BLaER1 (cell line): ENCODE results near the gene C1QTNF2.

ENCODE experiments used
- H3K27ac ChIP-seq: shearing (Covaris generic); formaldehyde crosslinking; 2 replicates; pipeline ENCODE4 v1.8.1; 2022
- H3K27me3 ChIP-seq: shearing (Covaris generic); formaldehyde crosslinking; 2 replicates; pipeline ENCODE4 v1.8.1; 2022
- H3K36me3 ChIP-seq: shearing (Covaris generic); formaldehyde crosslinking; 2 replicates; pipeline ENCODE4 v1.8.1; 2022
- H3K4me1 ChIP-seq: shearing (Covaris generic); formaldehyde crosslinking; 2 replicates; pipeline ENCODE4 v1.8.1; 2022
- H3K4me2 ChIP-seq: shearing (Covaris generic); formaldehyde crosslinking; 2 replicates; pipeline ENCODE4 v1.8.1; 2022
- H3K4me3 ChIP-seq: shearing (Covaris generic); formaldehyde crosslinking; 2 replicates; pipeline ENCODE4 v1.8.1; 2022
- H3K9ac ChIP-seq: shearing (Covaris generic); formaldehyde crosslinking; 2 replicates; pipeline ENCODE4 v1.8.1; 2022
- H3K9me3 ChIP-seq: shearing (Covaris generic); formaldehyde crosslinking; 2 replicates; pipeline ENCODE4 v1.8.1; 2022
- H4K20me1 ChIP-seq: shearing (Covaris generic); formaldehyde crosslinking; 2 replicates; pipeline ENCODE4 v1.8.1; 2022
- Cebpa-rat ChIP-seq: shearing (Covaris generic); IDR thresholded peaks from 2 replicates; pipeline ENCODE4 v1.8.1; 2022

The C1QTNF2 gene

DNA sequence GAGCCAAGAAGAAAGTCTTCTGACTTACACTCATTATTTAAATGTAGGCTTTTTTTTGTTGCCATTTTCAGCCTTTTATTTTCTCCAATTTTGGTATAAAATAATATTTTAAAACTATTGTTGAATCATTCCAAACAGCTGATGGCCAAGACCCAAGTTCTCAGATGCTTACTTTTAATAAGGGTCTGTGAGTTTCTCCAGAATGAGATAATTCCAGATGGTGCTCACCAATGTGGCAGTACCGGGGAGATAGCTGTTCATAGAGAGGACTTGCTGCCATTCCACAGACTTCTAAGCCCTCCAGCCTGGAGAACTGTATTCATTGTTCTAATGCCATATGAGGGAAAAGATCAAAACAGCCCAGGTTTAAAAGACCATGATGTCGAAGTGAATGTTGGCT is 5.3 kb upstream of the C1QTNF2 start:
- Histone ChIP-seq H3K9ac (no peak overlapping the region), H3K36me3 (no peaks in the 10 kb centered on the region), H3K4me1 (no peaks in the 10 kb centered on the region), H3K9me3 (no peaks in the 10 kb centered on the region), H3K4me2 (no peak overlapping the region), H3K27ac (no peak overlapping the region), H3K4me3 (no peak overlapping the region), H3K27me3 (peaks cover 7% of the 10 kb centered on the region), H4K20me1 (no peaks in the 10 kb centered on the region)
- no peak for TF ChIP-seq Cebpa-rat

DNA sequence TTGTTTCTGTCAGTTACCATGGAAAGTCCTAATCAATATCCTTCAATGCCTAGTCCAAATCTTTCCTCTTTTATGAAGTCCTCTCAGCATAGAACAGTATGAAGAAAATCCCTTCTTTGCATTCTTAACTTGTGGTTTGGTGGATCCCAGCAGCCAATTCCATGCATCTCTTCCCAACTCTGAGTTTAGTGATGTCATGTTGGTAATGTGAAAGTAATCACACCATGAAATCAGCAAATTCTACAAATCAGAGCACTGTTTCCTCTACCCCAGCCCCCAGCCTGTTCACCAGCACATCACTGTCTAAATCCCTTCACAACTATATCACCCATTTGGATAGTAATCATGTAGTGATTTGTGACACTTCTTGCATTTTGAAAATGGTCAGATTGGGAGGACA is 4.7 kb upstream of the C1QTNF2 start:
- Histone ChIP-seq H3K4me2 (no peak overlapping the region), H3K9me3 (peaks cover 5% of the 10 kb centered on the region), H3K4me3 (no peak overlapping the region), H3K27me3 (peaks cover 12% of the 10 kb centered on the region), H3K4me1 (no peaks in the 10 kb centered on the region), H3K9ac (no peak overlapping the region), H3K36me3 (no peaks in the 10 kb centered on the region), H3K27ac (no peak overlapping the region), H4K20me1 (no peaks in the 10 kb centered on the region)
- TF ChIP-seq Cebpa-rat, result no peak

DNA sequence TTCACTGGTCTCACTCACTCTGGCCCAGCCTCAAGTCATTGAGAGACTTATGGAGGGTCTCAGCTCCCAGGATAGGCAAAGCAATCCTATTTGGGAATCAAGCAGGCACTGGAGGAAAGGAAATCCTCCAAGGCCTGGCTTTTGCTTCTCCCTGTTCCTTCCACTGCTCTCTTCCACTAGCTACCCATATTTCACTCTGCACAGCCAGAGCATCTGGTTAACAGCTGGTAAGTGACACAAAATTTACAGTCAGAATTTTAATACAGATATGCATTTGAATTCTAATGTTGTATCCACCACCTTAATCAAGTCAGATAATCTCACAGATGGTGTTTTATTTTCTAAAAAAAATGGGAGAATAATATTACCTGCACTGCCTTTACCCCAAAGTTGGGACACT is 868 bp upstream of the C1QTNF2 start:
- no peak for TF ChIP-seq Cebpa-rat
- H3K27ac ChIP-seq, result no peak overlapping the region
- H4K20me1 ChIP-seq, result no peaks in the 10 kb centered on the region
- H3K4me2 ChIP-seq, result no peak overlapping the region
- H3K9ac ChIP-seq, result no peak overlapping the region
- H3K36me3 ChIP-seq, result no peaks in the 10 kb centered on the region
- H3K27me3 ChIP-seq, result peaks cover 24% of the 10 kb centered on the region
- H3K4me3 ChIP-seq, result no peak overlapping the region
- no peaks in the 10 kb centered on the region for H3K4me1 ChIP-seq
- H3K9me3 ChIP-seq, result peaks cover 6% of the 10 kb centered on the region

DNA sequence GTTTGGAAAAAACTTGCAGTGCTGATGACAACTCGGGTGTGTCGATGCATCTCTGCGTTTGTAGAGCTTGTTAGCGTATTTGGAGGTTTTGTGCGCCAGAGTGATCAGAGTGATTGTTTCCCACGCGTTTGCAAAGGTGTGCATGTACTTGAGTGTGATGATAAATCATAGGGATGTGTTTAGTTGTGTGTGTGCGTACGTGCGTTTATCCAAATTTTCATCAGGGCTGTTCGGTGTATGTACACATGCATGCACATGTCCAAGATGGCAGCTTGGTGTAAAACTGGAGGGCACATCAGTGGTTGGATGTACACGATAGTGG is 248 bp upstream of the C1QTNF2 start:
- Histone ChIP-seq H3K9me3 (peaks cover 6% of the 10 kb centered on the region), H3K9ac (no peak overlapping the region), H3K4me2 (no peak overlapping the region), H3K27ac (no peak overlapping the region), H3K27me3 (peaks cover 24% of the 10 kb centered on the region), H3K4me1 (no peaks in the 10 kb centered on the region), H3K4me3 (no peak overlapping the region), H3K36me3 (no peaks in the 10 kb centered on the region), H4K20me1 (no peaks in the 10 kb centered on the region)
- no peak for TF ChIP-seq Cebpa-rat

DNA sequence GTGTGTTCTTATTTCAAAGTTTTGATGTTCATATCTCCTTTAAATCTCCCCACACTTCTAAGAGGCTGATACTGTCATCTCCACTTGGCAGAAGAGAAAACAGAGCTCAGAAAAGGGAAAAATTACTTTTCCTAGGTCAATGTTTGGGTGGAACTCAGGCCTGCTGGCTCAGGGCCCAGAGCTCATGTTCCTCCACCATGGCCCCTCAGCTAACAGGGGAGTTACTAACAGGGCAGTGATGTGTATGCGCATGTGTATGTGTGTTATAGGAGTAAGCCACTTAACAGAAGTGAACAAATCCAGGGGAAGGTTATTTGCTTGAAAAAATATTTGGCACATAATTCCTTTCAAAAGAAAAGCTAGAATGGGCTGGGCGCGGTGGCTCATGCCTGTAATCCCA is 2.5 kb downstream of the C1QTNF2 start:
- no peaks in the 10 kb centered on the region for H3K4me1 ChIP-seq
- peaks cover 24% of the 10 kb centered on the region for H3K27me3 ChIP-seq
- H3K36me3 ChIP-seq, result no peaks in the 10 kb centered on the region
- no peak for TF ChIP-seq Cebpa-rat
- H3K9ac ChIP-seq, result no peak overlapping the region
- H3K4me3 ChIP-seq, result no peak overlapping the region
- H3K4me2 ChIP-seq, result no peak overlapping the region
- peaks cover 6% of the 10 kb centered on the region for H3K9me3 ChIP-seq
- H4K20me1 ChIP-seq, result no peaks in the 10 kb centered on the region
- no peak overlapping the region for H3K27ac ChIP-seq

DNA sequence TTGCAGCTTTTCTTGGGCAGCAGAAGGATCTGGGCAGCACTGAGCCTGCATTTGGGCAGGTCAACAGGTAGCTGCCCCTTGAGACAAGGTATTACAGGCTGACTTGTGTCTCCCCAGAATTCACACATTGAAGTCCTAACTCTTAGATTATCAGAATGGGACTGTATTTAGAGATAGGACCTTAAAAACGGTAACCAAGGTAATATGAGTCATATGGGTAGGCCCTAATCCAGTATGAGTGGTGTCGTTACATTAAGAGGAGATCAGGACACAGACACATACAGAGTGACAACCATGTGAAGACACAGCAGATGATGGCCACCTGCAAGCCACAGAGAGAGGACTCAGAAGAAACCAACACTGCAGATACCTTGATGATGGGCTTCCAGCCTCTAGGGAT is 3.2 kb downstream of the C1QTNF2 start:
- Histone ChIP-seq H3K4me1 (no peaks in the 10 kb centered on the region), H3K9ac (no peak overlapping the region), H3K4me3 (no peak overlapping the region), H3K4me2 (no peak overlapping the region), H3K27me3 (peaks cover 24% of the 10 kb centered on the region), H3K36me3 (no peaks in the 10 kb centered on the region), H3K27ac (no peak overlapping the region), H4K20me1 (no peaks in the 10 kb centered on the region), H3K9me3 (peaks cover 6% of the 10 kb centered on the region)
- no peak for TF ChIP-seq Cebpa-rat

DNA sequence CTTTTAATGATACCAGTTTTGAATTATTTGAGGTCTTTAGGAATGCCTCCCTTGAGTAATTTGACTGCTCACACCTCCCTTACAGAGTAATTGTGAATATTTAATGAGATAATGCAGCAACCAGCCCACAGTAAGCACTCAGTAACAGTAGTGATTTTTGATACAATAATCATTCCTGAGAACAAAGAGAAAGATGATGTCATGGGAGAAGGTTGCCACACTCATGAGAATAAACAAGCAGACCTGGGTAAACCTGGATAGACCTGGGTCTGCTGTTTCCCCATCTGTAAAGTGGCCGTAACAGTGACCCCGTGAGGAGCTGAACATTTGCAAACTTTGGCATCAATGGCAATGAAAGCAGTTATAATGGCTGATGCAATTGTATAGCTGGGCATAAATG is 4.2 kb downstream of the C1QTNF2 start:
- no peak overlapping the region for H3K9ac ChIP-seq
- H3K27me3 ChIP-seq, result peaks cover 22% of the 10 kb centered on the region
- no peak overlapping the region for H3K4me3 ChIP-seq
- no peak for TF ChIP-seq Cebpa-rat
- H4K20me1 ChIP-seq, result no peaks in the 10 kb centered on the region
- peaks cover 6% of the 10 kb centered on the region for H3K9me3 ChIP-seq
- H3K27ac ChIP-seq, result no peak overlapping the region
- H3K4me2 ChIP-seq, result no peak overlapping the region
- no peaks in the 10 kb centered on the region for H3K36me3 ChIP-seq
- no peaks in the 10 kb centered on the region for H3K4me1 ChIP-seq

DNA sequence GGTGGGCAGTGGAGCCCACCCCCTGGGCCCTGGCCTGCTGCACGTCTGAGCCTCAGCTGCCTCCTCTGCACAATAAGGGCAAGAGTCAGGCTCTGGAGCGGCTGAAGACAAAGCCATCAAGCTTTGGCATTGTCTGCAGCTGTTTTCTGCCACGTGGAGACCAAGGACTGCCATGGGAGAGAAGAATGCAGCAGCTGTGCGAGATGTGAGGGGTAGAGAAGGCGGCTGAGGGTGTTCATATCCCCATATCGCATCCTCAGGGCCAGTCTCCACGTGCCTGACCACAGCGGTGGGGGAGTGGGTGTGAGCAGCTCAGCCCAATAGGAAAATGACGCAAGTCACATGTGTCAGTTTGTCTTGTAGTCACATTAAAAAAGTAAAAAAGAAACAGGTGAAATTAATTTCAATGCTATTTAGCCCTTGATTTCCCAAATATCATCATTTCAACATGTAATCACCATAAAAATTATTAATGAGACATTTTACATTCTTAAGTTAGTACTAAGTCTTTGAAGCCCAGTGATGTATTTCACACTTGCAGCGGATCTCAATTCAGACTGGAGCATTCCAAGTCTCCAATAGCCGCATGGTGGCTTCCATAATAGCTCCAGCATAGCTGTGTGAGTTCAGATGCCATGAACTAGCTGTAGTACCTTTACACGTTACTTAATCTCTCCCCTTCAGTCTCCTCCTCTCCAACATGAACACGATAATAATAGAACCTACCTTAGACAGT is 6.6 kb downstream of the C1QTNF2 start:
- H3K36me3 ChIP-seq, result no peaks in the 10 kb centered on the region
- H4K20me1 ChIP-seq, result no peaks in the 10 kb centered on the region
- no peaks in the 10 kb centered on the region; the same call in 1 of the 2 replicates for H3K27me3 ChIP-seq
- no peaks in the 10 kb centered on the region for H3K9me3 ChIP-seq
- H3K9ac ChIP-seq, result no peak overlapping the region
- H3K4me2 ChIP-seq, result no peak overlapping the region
- no peak overlapping the region for H3K27ac ChIP-seq
- no peak overlapping the region for H3K4me3 ChIP-seq
- TF ChIP-seq Cebpa-rat, result no peak
- no peaks in the 10 kb centered on the region for H3K4me1 ChIP-seq

DNA sequence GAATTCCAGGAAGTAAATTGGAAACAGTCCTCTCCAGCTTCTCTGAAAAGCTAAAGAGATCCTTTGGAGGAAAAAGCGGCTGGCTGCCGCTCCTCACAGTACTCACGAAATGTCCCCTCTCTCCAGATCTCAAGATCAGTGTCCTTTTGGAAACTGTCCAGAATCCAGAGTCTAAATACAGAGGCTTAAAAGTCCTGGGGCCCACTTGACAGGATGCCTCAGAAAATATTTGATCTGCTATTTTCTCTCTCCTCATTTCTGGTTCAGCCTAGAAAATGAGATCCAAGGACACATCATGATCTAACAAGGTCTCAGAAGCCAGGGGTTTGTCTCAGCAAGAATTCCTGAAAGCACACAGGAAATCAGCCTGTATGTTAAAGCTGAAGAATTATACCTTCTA is 7.2 kb downstream of the C1QTNF2 start:
- H3K27ac ChIP-seq, result no peak overlapping the region
- no peaks in the 10 kb centered on the region for H3K4me1 ChIP-seq
- no peaks in the 10 kb centered on the region for H3K9me3 ChIP-seq
- no peaks in the 10 kb centered on the region for H3K36me3 ChIP-seq
- no peak for TF ChIP-seq Cebpa-rat
- no peak overlapping the region for H3K9ac ChIP-seq
- H3K4me3 ChIP-seq, result no peak overlapping the region
- no peaks in the 10 kb centered on the region for H3K27me3 ChIP-seq
- H3K4me2 ChIP-seq, result no peak overlapping the region
- H4K20me1 ChIP-seq, result no peaks in the 10 kb centered on the region

DNA sequence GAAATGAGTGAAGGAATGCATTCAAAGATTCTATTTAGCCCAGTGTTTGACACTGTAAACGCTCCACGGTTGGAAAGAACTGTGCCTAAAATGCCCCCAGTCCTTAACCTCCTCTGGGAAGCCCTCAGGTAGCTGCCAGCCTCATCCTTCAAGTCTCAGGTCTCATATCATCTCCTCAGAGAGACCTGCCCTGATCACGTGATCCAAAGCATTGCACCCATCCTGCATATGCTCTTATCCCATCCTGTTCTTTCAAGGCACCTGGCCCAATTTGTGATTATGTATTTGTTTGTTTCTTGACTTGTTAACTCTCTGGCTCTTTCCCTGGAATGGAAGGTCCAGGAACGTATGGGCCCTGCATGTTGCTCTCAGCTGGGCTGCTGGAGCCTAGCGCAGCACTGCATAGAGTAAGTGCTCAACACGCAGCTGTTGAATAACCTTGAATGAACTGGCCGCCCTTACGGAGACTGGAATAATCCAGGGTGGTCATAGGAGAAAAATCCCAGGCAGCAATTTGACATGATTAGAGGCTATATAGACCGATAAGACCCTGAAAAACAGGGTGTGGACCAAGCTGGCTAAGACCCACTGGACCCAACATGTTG is 8.7 kb downstream of the C1QTNF2 start:
- H3K36me3 ChIP-seq, result no peaks in the 10 kb centered on the region
- no peak overlapping the region for H3K27ac ChIP-seq
- H3K9ac ChIP-seq, result no peak overlapping the region
- no peaks in the 10 kb centered on the region for H3K4me1 ChIP-seq
- H3K4me2 ChIP-seq, result no peak overlapping the region
- H3K9me3 ChIP-seq, result no peaks in the 10 kb centered on the region
- H3K27me3 ChIP-seq, result no peaks in the 10 kb centered on the region
- no peak for TF ChIP-seq Cebpa-rat
- H3K4me3 ChIP-seq, result no peak overlapping the region
- H4K20me1 ChIP-seq, result no peaks in the 10 kb centered on the region

DNA sequence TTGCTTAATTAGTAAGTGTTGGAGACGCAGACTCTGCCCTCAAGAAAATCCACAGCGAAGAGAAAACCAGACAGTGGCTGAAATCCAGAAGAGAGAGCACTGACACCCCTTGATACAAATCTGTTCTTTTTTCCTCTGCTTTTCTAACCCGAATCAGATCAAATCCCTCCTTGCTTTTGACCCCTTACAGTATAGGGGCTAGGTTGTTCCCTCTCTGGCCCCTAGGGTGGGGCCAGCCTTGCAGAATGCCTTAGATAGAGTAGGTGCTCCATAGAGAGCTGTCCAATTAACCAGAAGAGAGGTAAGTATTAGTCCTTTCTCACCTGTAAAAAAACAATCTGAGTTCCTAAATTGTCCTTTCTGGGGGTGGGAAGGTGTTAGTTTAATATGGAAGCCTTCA is 10.1 kb downstream of the C1QTNF2 start:
- Histone ChIP-seq H3K4me3 (no peak overlapping the region), H3K9ac (no peak overlapping the region), H3K9me3 (no peaks in the 10 kb centered on the region), H3K4me2 (no peak overlapping the region), H3K4me1 (no peaks in the 10 kb centered on the region), H4K20me1 (no peaks in the 10 kb centered on the region), H3K36me3 (no peaks in the 10 kb centered on the region), H3K27me3 (no peaks in the 10 kb centered on the region), H3K27ac (no peak overlapping the region)
- TF ChIP-seq Cebpa-rat, result no peak
